ENCODE data around the gene TRERF1. TPM values are rescaled to one million over a fixed set of nuclear protein-coding genes. Genes with fewer than 3 reads are reported as not detected.

The TRERF1 gene
- polyA plus RNA-seq, 1 donor (not counting 4 experiments of a cell fraction or from before 2014, with no cell fraction given) = 4.8 TPM

GRCh38 chr6:42257063-42257462 lies 194.7 kb downstream of the TRERF1 start:
- TF ChIP-seq CTCF (optimal IDR thresholded peaks at IDR 0.05 in 1 of 3, IDR thresholded peaks at IDR 0.05 in 1 of 3, conservative IDR thresholded peaks at IDR 0.05 in 1 of 3; ENCODE audit: extremely low read depth in 1 of 3, insufficient read depth in 2 of 3, low read length in 3 of 3) (no peak), EZH2 (IDR thresholded peaks at IDR 0.05; ENCODE audit: low read length) (no peak)
- DNase-seq (ENCODE audit: low read depth, low spot score) (no peak), FAIRE-seq (no peak)
- Histone ChIP-seq H3K4me3 (ENCODE audit: control insufficient read depth in 2 of 3, extremely low read depth in 1 of 3, insufficient read depth in 2 of 3, low read depth in 1 of 3, low read length in 3 of 3) (no peak overlapping the region), H3K79me2 (ENCODE audit: control insufficient read depth, insufficient read depth, low read length) (no peaks in the 10 kb centered on the region), H4K20me1 (ENCODE audit: control insufficient read depth, extremely low read depth, insufficient read depth, low read length) (no peaks in the 10 kb centered on the region), H3K9me3 (ENCODE audit: control insufficient read depth, low read depth, low read length) (no peaks in the 10 kb centered on the region), H3K27me3 (ENCODE audit: control insufficient read depth, extremely low read depth, insufficient read depth, low read length) (no peaks in the 10 kb centered on the region), H3K9me1 (ENCODE audit: control insufficient read depth, extremely low read depth, insufficient read depth, low read length) (no peaks in the 10 kb centered on the region), H3K4me1 (ENCODE audit: control insufficient read depth, extremely low read depth, insufficient read depth, low read length) (peaks cover 5% of the 10 kb centered on the region), H3K4me2 (ENCODE audit: control insufficient read depth, extremely low read depth, insufficient read depth, low read depth, low read length) (no peak overlapping the region), H3K9ac (ENCODE audit: control insufficient read depth, extremely low read depth, insufficient read depth, low read length) (no peak overlapping the region), H3K27ac (ENCODE audit: control insufficient read depth, insufficient read depth, low read length) (no peak overlapping the region), H2AFZ (ENCODE audit: control insufficient read depth, low read length) (no peak overlapping the region), H3K36me3 (ENCODE audit: control insufficient read depth in 2 of 2, extremely low read depth in 1 of 2, insufficient read depth in 2 of 2, low read length in 2 of 2) (peaks cover 10 to 17% of the 10 kb centered on the region in 2 experiments)
- dilution Hi-C loops (cut with MboI; ENCODE audit: extremely low pct_ligation_motif_present, low sequenced_read_pairs) = no loop called here

- Histone ChIP-seq H3K4me3 (ENCODE audit: control insufficient read depth in 2 of 3, extremely low read depth in 1 of 3, insufficient read depth in 2 of 3, low read depth in 1 of 3, low read length in 3 of 3) (no peak overlapping the region), H3K4me1 (ENCODE audit: control insufficient read depth, extremely low read depth, insufficient read depth, low read length) (peaks cover 8% of the 10 kb centered on the region), H3K27me3 (ENCODE audit: control insufficient read depth, extremely low read depth, insufficient read depth, low read length) (no peaks in the 10 kb centered on the region), H2AFZ (ENCODE audit: control insufficient read depth, low read length) (no peak overlapping the region), H3K9me1 (ENCODE audit: control insufficient read depth, extremely low read depth, insufficient read depth, low read length) (no peaks in the 10 kb centered on the region), H4K20me1 (ENCODE audit: control insufficient read depth, extremely low read depth, insufficient read depth, low read length) (no peaks in the 10 kb centered on the region), H3K9ac (ENCODE audit: control insufficient read depth, extremely low read depth, insufficient read depth, low read length) (no peak overlapping the region), H3K79me2 (ENCODE audit: control insufficient read depth, insufficient read depth, low read length) (no peaks in the 10 kb centered on the region), H3K4me2 (ENCODE audit: control insufficient read depth, extremely low read depth, insufficient read depth, low read depth, low read length) (no peak overlapping the region), H3K36me3 (ENCODE audit: control insufficient read depth in 2 of 2, extremely low read depth in 1 of 2, insufficient read depth in 2 of 2, low read length in 2 of 2) (peaks cover 10 to 17% of the 10 kb centered on the region in 2 experiments), H3K9me3 (ENCODE audit: control insufficient read depth, low read depth, low read length) (no peaks in the 10 kb centered on the region), H3K27ac (ENCODE audit: control insufficient read depth, insufficient read depth, low read length) (no peak overlapping the region)
- TF ChIP-seq EZH2 (IDR thresholded peaks at IDR 0.05; ENCODE audit: low read length) (no peak), CTCF (optimal IDR thresholded peaks at IDR 0.05 in 1 of 3, IDR thresholded peaks at IDR 0.05 in 1 of 3, conservative IDR thresholded peaks at IDR 0.05 in 1 of 3; ENCODE audit: extremely low read depth in 1 of 3, insufficient read depth in 2 of 3, low read length in 3 of 3) (no peak)
- DNase-seq (ENCODE audit: low read depth, low spot score) (no peak), FAIRE-seq (no peak)
- dilution Hi-C loops (cut with MboI; ENCODE audit: extremely low pct_ligation_motif_present, low sequenced_read_pairs) = no loop called here
Measured at GRCh38 chr6:42255050-42255449, 196.7 kb downstream of the TRERF1 start.

All from keratinocyte (primary cell).